ENCODE results near the gene PSG1.
"Not testable (repeated sequence)": the region's sequence is repeated elsewhere in the genome, so short reads cannot be mapped to it uniquely, and the experiment has no call there.

Gene PSG1

DNA sequence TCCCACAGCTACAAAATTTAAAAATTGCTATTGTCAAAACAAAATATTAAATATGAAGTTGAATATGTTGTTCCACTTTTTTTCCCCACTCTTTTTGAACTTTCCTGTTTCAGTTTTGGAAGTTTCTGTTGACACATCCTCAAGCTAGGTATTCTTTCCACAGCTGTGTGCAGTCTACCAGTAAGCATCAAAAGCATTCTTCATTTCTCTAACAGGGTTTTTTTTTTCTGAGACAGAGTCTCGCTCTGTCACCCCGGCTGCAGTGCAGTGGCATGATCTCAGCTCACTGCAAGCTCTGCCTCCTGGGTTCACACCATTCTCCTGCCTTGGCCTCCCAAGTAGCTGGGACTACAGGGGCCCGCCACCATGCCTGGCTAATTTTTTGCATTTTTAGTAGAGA is 5.4 kb downstream of the PSG1 start:
- H2AFZ ChIP-seq (ENCODE audit: low read depth, low read length) = not testable (repeated sequence)

DNA sequence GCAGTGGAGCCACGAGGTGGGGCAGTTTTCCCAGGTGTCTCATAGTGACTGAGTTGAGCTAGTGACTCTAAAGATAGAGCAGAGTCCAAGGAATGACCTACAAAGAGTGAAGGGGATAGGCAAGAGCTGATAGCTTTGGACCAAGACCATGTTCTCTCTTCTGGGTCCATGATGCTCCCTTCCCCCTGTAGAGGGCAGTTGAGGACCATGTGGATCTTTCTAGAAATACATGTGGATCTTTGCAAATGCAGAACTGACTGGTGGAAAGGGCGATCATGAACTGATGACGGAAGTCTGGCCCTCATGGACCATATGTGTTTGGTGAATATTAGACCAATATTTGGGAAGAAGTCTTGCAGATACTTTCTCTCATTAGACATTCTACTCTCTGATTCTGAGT is 6.9 kb downstream of the PSG1 start:
- no peaks in the 10 kb centered on the region for H3K27me3 ChIP-seq (ENCODE audit: insufficient read depth, low read length)
- no peaks in the 10 kb centered on the region for H3K4me1 ChIP-seq (ENCODE audit: insufficient read depth, low read length)
- no peaks in the 10 kb centered on the region for H3K36me3 ChIP-seq (ENCODE audit: insufficient read depth, low read length)
- no peaks in the 10 kb centered on the region for H3K9me3 ChIP-seq (ENCODE audit: low read length)
- no peak overlapping the region for H2AFZ ChIP-seq (ENCODE audit: low read depth, low read length)
- no peak overlapping the region for H3K4me3 ChIP-seq (ENCODE audit: low read length)

More for the DNA sequence above, 5.4 kb downstream of the PSG1 start:
- not testable (repeated sequence) for H3K4me1 ChIP-seq (ENCODE audit: insufficient read depth, low read length); H3K9me3 ChIP-seq (ENCODE audit: low read length); H3K4me3 ChIP-seq (ENCODE audit: low read length); H3K27me3 ChIP-seq (ENCODE audit: insufficient read depth, low read length); H3K36me3 ChIP-seq (ENCODE audit: insufficient read depth, low read length)

DNA sequence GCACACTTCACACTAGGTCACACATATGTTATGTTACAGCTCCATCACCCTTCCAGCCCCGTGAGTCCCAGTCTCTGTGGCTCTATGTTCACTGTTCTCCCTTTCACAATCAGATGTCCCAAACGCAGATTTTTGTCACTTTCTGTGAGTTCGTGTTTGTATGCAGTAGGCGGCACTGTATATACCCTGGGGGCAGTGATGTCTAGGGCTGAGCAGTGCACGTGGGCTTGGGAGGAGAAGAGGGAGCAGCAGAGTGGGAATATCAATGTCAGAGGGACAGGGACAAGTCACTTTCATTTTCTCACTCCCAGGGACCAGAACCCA is 22.0 kb downstream of the PSG1 start:
- Histone ChIP-seq H3K9me3 (ENCODE audit: low read length) (no peaks in the 10 kb centered on the region), H3K4me1 (ENCODE audit: insufficient read depth, low read length) (no peaks in the 10 kb centered on the region), H3K27me3 (ENCODE audit: insufficient read depth, low read length) (no peaks in the 10 kb centered on the region), H3K36me3 (ENCODE audit: insufficient read depth, low read length) (no peaks in the 10 kb centered on the region), H3K4me3 (ENCODE audit: low read length) (no peak overlapping the region), H2AFZ (ENCODE audit: low read depth, low read length) (no peak overlapping the region)

DNA sequence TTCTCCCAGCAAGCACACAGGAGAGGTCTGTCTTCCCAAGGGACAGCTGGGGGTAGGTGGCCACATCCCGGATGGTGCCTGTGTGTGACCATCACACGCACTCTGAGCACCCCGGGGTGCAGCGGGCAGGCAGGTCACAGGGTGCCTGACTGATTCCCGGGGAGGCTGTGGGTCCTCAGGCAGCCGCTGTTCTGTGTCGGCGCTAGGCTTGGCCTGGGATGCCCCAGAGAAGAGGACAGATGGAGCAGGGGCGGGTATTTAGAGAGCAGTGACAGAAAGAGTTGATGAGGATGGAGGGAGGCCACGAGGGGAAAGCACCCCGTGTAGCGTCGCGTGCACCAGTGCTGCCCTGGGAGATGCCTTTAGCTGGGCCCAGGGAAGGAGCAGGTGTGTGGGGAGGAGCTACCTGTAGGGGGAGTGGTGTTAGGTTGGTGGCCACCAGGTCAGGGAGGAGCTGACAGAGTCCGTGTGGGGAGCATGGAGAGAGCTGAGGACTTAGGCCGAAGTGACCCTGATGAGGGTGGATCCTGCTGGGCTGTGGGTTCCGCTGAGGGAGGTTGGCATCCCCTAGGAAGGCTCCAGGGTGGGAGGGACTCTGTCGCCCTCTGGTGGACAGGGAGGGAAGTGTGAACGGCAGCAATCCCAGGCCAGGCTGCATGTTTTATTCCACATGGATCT is 22.5 kb downstream of the PSG1 start:
- H2AFZ ChIP-seq (ENCODE audit: low read depth, low read length); H3K27me3 ChIP-seq (ENCODE audit: insufficient read depth, low read length); H3K4me3 ChIP-seq (ENCODE audit: low read length); H3K9me3 ChIP-seq (ENCODE audit: low read length); H3K4me1 ChIP-seq (ENCODE audit: insufficient read depth, low read length); H3K36me3 ChIP-seq (ENCODE audit: insufficient read depth, low read length): not testable (repeated sequence)

DNA sequence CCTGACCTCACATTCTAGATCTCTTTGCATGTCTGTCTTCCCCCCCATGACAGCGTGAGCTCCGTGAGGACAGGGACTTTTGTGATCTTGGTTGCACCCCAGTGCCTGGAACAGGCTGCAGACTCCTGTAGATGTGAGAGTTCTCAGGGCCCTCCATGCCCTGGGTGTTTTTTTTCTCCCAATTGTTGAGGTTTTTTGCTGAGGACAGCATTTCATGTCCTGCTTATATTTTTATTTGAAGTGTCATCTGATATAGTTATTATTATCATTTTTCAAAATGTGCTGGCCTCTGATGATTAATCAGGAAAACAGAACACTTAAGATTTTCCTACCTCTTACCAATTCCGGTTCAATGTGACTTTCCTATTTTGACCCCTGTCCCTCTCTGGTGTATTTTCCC is 24.8 kb downstream of the PSG1 start:
- not testable (repeated sequence) for H3K27me3 ChIP-seq (ENCODE audit: insufficient read depth, low read length); H3K36me3 ChIP-seq (ENCODE audit: insufficient read depth, low read length); H3K4me1 ChIP-seq (ENCODE audit: insufficient read depth, low read length); H3K9me3 ChIP-seq (ENCODE audit: low read length); H3K4me3 ChIP-seq (ENCODE audit: low read length); H2AFZ ChIP-seq (ENCODE audit: low read depth, low read length)

DNA sequence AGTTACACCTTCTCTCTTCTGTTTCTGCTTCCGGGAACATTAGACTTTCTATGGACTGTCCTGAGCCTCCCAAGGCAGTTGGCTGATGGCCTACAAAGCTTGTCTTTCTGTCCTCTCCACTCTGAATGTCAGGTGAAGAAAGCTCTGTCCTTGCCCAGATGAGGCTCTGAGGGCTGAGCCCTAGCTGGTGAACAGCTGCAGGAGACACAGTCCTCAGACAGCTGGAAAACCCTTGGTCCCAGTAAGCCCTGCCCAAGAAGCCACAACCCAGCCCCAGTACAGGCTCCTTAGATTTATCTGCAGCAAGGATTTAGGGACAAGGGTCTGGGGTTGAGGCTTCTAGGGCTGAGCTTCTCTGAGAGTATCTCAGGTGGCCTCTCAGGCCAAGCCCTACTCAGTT is 26.3 kb downstream of the PSG1 start:
- not testable (repeated sequence) for H3K27me3 ChIP-seq (ENCODE audit: insufficient read depth, low read length); H3K9me3 ChIP-seq (ENCODE audit: low read length); H2AFZ ChIP-seq (ENCODE audit: low read depth, low read length); H3K36me3 ChIP-seq (ENCODE audit: insufficient read depth, low read length); H3K4me3 ChIP-seq (ENCODE audit: low read length); H3K4me1 ChIP-seq (ENCODE audit: insufficient read depth, low read length)

DNA sequence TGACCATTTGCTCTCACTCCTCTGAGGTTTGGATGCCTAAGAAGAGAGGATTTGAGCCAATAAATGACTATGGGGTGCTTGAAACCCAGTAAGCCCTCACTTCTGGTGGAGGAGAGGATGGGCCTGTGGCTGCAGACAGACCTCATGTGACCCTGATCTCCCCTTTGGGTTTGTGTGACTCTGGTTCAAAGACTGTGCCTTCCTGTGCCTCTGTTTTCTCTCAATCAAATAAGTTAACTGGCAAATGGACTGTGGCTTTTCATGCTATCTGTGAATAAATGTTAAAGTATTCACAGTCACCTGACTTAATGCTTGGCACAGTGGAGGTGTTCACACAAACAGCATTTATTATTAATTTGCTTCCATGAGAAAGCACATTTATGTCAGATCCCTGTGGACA is 26.7 kb downstream of the PSG1 start:
- H3K4me3 ChIP-seq (ENCODE audit: low read length); H3K36me3 ChIP-seq (ENCODE audit: insufficient read depth, low read length); H3K4me1 ChIP-seq (ENCODE audit: insufficient read depth, low read length); H2AFZ ChIP-seq (ENCODE audit: low read depth, low read length); H3K27me3 ChIP-seq (ENCODE audit: insufficient read depth, low read length); H3K9me3 ChIP-seq (ENCODE audit: low read length): not testable (repeated sequence)

DNA sequence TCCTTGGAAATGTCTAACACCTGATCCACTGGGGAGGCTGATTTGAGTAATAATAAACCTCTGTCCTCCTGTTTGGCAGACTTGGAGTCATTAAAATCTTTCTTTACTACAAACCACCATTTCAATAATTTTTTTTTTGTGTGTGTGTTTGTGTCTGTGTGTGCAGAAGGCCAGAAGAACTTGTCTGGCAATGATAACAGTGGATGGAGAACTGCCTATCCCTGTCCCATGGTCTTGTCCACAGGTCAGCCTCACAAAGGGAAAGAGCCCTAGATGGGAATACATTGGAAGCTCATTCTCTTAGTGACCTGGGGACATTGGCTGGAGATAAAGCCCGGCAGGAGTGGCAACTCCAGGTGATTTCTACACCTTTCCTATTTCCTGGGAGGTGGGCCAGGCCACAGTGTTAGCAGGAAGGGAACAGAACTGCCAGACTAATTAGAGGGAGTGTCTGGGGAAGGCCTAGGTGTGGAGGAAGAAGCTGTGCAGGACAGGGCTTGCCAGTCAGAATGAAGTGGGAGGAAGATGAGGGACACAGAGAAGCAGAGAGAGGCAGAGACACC is 27.7 kb downstream of the PSG1 start:
- not testable (repeated sequence) for H2AFZ ChIP-seq (ENCODE audit: low read depth, low read length); H3K36me3 ChIP-seq (ENCODE audit: insufficient read depth, low read length); H3K9me3 ChIP-seq (ENCODE audit: low read length); H3K4me3 ChIP-seq (ENCODE audit: low read length); H3K27me3 ChIP-seq (ENCODE audit: insufficient read depth, low read length); H3K4me1 ChIP-seq (ENCODE audit: insufficient read depth, low read length)

DNA sequence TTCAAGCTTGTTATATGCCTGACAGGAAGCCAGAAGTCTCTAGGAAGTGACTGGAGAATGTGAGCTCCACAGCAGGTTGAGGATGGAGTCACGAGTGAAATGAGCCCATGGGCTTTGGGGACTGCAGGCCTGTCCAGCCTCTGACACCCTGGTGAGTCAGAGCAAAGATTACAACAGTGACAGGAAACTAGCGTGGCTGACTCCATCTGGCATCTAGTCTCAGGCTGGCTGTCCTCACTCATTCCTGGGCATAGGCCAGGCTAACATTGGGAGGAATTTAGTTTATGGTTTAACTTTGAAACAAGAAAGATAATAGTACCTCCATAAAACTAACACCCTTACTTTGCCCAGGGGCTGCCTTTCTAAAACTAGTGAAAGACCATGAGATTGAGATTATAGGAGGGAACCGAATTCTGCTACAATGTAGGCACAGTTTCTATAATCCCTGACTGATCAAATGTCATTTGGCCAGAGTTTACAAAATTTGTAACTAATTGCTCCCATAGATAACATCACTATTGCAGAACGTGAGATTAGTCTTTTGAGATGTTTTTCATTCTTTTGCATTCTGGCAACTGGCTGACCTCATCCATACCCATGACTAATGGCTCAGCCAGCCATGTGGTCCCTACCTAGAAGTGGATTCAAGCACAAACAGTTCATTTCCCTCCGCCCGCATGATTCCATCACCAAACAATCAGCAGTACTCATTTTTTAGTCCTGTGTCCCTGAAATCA is 28.4 kb downstream of the PSG1 start:
- no peak overlapping the region for H2AFZ ChIP-seq (ENCODE audit: low read depth, low read length)
- H3K4me3 ChIP-seq (ENCODE audit: low read length) = no peak overlapping the region
- H3K9me3 ChIP-seq (ENCODE audit: low read length) = no peaks in the 10 kb centered on the region
- H3K27me3 ChIP-seq (ENCODE audit: insufficient read depth, low read length) = peaks cover 2% of the 10 kb centered on the region
- H3K36me3 ChIP-seq (ENCODE audit: insufficient read depth, low read length) = no peaks in the 10 kb centered on the region
- no peaks in the 10 kb centered on the region for H3K4me1 ChIP-seq (ENCODE audit: insufficient read depth, low read length)

DNA sequence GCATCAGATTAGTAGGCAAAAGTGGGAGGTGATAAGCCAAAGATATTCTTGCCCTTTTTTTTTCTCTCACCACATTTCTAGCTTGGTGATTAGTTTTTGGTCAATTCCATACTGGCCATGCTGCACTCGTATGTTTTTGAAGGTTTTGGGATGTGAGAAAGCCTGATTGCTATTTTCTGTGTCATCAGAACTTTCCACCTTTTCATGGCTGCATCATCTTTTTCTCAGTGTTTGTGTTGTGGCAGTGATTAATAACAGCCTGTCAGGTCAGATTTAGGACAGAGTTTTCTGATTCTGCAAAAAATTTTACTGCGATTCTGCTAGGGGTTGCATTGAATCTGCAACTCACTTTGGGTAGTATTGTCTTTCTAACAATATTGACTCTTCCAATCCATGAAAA is 32.9 kb downstream of the PSG1 start:
- Histone ChIP-seq H3K27me3 (ENCODE audit: insufficient read depth, low read length) (peaks cover 2% of the 10 kb centered on the region), H3K4me3 (ENCODE audit: low read length) (no peak overlapping the region), H3K9me3 (ENCODE audit: low read length) (no peaks in the 10 kb centered on the region), H3K4me1 (ENCODE audit: insufficient read depth, low read length) (no peaks in the 10 kb centered on the region), H2AFZ (ENCODE audit: low read depth, low read length) (no peak overlapping the region), H3K36me3 (ENCODE audit: insufficient read depth, low read length) (no peaks in the 10 kb centered on the region)

DNA sequence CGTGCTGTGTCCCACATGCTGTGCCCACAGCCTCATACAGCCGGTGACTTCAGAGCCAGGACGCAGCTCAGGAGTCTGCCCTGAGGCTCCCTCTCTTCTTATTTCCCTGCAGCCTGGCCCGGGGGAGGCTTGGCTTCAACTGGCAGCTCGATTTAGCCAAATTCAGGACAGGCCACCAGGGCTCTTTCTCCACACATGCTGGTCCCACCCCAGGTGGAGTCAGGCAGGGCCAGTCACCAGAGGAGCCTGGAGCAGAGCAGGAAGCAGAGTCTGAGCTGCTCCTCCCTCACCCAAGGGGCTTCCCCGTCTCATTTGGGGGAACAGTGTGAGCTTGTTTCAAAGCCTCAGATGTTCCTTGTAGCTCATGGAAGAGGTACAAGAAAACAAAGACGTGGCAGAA is 35.9 kb downstream of the PSG1 start:
- not testable (repeated sequence) for H2AFZ ChIP-seq (ENCODE audit: low read depth, low read length); H3K27me3 ChIP-seq (ENCODE audit: insufficient read depth, low read length); H3K36me3 ChIP-seq (ENCODE audit: insufficient read depth, low read length); H3K4me3 ChIP-seq (ENCODE audit: low read length); H3K9me3 ChIP-seq (ENCODE audit: low read length); H3K4me1 ChIP-seq (ENCODE audit: insufficient read depth, low read length)

DNA sequence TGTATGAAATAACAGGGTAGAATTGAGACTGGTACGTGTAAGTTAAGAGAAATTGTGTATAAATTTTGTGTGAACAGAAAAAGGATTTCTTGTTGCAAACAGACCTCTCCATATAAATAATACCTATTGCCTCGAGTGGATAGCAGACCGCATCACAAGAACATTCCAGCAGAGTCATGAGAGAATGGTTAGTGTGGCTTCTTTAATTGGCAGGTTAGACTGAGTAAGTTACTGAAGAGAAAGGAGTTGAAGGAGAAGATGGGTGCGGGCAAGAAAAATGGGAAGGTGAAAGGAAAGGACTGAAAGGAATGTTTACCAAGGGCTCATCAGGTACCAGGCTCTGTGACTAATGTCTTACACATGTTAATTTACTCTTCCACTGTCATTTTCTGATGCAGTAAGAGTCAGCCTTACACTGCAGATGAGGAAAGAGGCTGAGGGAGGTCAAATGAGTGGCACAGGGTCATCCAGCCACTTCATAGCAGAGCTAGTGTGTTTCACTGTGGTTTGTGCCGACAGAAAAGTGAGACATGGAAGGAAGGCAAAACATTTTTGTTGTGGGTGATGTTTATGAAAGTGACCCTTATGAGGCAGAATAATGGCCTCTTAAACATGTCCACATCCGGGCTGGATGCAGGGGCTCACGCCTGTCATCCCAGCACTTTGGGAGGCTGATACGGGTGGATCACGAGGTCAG is 46.6 kb downstream of the PSG1 start:
- not testable (repeated sequence) for H3K27me3 ChIP-seq (ENCODE audit: insufficient read depth, low read length); H3K4me1 ChIP-seq (ENCODE audit: insufficient read depth, low read length); H3K36me3 ChIP-seq (ENCODE audit: insufficient read depth, low read length); H2AFZ ChIP-seq (ENCODE audit: low read depth, low read length); H3K9me3 ChIP-seq (ENCODE audit: low read length); H3K4me3 ChIP-seq (ENCODE audit: low read length)

DNA sequence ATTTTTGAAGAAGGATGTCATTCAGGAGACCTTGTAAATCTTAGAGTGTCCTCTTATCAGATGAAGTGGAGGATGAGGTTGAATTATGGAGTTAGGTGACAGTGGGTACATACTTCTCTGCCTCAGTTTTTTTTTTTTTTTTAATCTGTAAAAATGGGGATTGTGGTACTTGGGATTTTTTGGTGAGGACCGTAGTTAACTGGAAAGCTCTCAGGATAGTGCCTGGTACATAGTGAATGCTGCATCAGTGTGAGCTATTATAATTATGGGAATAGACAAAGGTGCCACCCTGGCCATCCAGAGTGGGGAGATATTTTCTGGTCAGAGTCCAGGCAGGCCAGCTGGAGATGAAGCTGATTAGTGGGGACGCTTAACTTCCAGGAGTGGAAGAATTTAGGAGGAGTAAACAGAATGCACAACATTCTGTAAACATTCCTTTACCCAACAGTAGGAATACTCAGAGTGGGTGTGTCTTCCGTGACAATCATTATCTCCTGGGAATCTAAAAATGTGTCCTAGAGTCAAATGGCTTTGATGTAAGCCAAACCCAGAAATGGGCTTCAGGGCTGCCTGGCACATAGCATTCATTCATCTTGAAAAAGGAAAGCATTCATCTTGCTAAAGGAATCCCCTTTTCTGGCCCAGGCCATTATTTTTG is 47.4 kb downstream of the PSG1 start:
- not testable (repeated sequence) for H3K27me3 ChIP-seq (ENCODE audit: insufficient read depth, low read length); H3K4me1 ChIP-seq (ENCODE audit: insufficient read depth, low read length); H3K36me3 ChIP-seq (ENCODE audit: insufficient read depth, low read length); H2AFZ ChIP-seq (ENCODE audit: low read depth, low read length); H3K9me3 ChIP-seq (ENCODE audit: low read length); H3K4me3 ChIP-seq (ENCODE audit: low read length)

All from neuron (in vitro differentiated cells).